GM21390 (cell line): ENCODE data around the gene STARD6.
"Not testable (repeated sequence)": the region's sequence is repeated elsewhere in the genome, so short reads cannot be mapped to it uniquely, and the experiment has no call there.

Experiments
- ATAC-seq: cut with Tn5 transposase; IDR thresholded peaks from one replicate; pipeline ENCODE4 v1.9.1; 2021; ENCODE audit not compliant: unreplicated experiment

Gene STARD6

GRCh38 chr18:54357660-54358494, at the start of gene STARD6, which contains the start of gene C18orf54:
TSS of gene STARD6 (minus strand) at chr18:54357858. CDS start at chr18:54354573, 3,285 bp downstream.
TSS of gene C18orf54 (plus strand) at chr18:54357906. CDS start at chr18:54360573, 2,667 bp downstream.
- peak; percentile 93 for ATAC-seq

- ATAC-seq = no peak
Observed at GRCh38 chr18:54405290-54405689, 47.6 kb upstream of the STARD6 start.

GRCh38 chr18:54396760-54397159, 39.1 kb upstream of the STARD6 start:
- ATAC-seq = no peak

DNA sequence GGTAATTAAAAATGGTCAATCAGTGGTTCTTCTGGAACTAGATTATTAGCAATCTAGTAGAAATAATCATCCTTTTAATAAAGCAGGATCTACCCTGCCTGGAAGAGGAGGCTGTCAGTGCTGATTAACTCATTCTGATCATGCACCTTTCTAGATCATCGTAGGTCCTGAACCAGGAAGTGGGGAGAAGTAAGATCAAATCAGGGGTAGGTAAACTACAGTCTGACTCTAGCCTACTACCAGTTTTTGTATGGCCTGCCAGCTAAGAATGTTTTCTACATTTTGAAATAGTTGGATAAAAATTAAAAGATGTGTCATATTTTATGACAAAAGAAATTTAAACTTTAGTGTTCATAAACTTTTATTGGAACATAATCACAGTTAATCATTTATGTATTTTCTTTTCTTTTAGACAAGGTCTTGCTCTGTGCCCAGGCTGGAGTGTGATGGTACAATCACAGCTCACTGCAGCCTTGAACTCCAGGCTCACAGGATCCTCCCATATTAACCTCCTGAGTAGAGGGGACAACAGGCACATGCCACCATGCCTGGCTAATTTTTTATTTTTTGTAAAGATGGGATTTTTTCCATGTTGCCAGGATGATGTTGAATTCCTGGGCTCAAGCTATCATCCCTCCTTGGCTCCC, 36.1 kb upstream of the STARD6 start:
- no peak for ATAC-seq

- peak; percentile 56 for ATAC-seq
Observed at GRCh38 chr18:54392543-54393023, 34.9 kb upstream of the STARD6 start.

- no peak for ATAC-seq
Observed at GRCh38 chr18:54390838-54391237, 33.2 kb upstream of the STARD6 start.

GRCh38 chr18:54389143-54389505, 31.5 kb upstream of the STARD6 start:
- no peak for ATAC-seq

DNA sequence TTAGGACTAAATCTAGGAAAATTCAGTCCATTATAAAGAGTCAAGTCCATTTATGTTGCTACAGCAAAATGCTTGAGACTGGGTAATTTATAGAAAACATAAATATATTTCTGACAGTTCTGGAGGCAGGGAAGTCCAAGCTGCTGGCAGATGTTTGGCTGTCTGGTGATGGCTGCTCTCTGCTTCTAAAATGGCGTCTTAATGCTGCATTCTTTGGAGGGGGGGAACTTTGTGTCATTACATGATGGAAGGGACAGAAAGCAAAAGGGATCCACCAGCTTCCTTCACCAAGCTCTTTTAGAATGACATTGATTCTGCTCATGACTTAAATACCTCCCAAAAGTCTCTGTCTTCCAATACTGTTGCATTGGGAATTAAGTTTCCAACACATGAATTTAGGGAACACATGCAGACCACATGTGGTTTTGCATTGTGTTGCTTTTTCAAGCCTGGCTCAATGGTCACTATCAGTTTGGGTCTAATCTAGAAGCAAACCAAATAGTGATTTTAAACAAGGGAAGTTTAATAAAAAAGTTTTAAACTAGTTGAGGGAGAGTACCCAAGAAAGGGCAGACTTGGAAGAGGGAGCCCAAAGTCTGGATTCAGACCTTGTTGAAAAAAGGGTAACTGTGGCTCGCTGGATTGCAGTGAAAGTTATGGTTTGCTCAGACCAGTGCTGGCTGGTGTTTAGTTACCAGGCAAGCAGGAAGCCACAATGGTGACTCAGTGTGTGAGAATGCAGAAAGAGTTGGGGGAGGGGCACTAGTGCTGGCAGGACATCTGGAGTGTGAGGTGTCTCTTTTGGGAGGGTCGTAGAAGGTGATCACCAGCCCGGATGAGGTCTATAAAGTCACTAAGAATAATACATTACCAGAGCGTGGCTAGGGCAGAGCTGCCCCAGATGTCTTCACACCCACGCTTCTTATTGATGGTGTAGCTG, 30.8 kb upstream of the STARD6 start:
- ATAC-seq = peak; percentile 90

GRCh38 chr18:54387631-54388030, 30.0 kb upstream of the STARD6 start:
- ATAC-seq = no peak

GRCh38 chr18:54386800-54387495, 29.3 kb upstream of the STARD6 start:
- ATAC-seq = not testable (repeated sequence)

- no peak for ATAC-seq
Observed at GRCh38 chr18:54386043-54386442, 28.4 kb upstream of the STARD6 start.

GRCh38 chr18:54382733-54383252, 25.1 kb upstream of the STARD6 start:
- ATAC-seq = no peak

DNA sequence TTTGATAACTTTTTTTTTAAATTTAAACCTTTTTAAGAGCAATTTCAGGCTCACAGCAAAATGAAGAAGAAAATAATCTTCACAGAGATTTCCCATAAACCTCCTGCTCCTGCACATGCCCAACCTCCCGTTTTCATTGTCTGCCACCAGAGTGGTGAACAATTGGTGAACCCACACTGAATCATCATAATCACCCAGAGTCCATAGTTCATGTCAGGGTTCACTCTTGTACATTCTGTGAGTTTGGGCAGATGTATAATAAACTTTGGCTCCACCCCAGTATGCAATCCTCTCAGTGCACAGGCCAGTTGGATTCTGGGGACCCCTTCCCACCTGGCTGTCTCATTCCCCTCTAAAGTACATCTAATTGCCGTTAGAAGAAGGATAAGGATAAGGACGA, 24.4 kb upstream of the STARD6 start:
- no peak for ATAC-seq

DNA sequence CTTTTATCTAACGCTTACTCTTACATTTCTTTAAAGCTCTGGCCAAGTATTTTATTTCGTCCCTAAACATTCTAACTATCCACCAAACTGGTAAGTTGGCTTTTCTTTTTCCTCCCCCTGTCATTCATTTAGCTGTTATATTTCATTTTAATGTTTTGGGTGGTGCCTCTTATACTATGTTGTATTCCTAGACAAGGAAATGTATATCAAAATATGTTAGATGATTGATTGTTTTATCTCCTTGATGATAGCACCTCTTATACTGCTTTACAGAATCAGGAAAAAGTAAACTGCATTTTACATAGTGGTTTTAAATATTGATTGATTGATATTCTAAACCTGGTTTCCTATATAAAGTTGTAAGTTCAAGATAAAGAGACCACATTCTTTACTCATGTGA, 24.0 kb upstream of the STARD6 start:
- ATAC-seq = no peak

- no peak for ATAC-seq
Observed at GRCh38 chr18:54378057-54378456, 20.4 kb upstream of the STARD6 start.

GRCh38 chr18:54360406-54360805, 2.7 kb upstream of the STARD6 start:
- ATAC-seq = no peak

DNA sequence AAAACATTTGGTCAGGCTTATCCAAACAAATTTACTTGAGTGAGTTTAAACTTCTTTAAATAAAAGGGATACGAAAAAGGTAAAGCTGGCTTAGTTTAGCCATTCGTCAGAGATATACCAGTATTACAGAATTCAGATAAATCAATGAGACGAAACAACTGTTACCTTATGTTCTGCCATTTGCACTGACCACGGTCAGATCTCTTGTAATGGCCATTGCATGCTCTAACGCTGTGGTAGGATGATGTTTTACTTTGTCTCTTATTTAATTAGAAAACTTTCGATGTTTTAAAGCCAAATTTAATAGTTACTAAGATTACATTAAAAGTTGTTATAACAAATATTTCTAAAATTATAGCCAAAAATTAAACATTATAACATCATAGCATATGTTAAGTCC, 1.6 kb upstream of the STARD6 start:
- ATAC-seq = no peak

- ATAC-seq = peak; percentile 17
Observed at GRCh38 chr18:54358495-54359040, 910 bp upstream of the STARD6 start.

- peak; percentile 39 for ATAC-seq
Observed at GRCh38 chr18:54357082-54357659, 487 bp downstream of the STARD6 start.

DNA sequence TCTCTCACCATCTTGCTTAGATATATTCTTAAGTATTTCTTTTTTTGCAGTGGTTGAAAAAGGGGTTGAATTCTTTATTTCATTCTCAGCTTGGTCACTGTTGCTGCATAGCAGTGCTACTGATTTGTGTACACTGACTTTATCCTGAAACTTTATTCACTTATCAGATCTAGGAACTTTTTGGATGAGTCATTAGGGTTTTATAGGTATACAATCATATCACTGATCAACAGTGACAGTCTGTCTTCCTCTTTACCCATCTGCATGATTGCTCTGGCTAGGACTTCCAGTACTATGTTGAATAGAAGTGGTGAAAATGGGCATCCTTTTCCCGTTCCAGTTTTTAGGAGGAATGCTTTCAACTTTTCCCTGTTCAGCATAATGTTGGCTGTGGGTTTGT, 6.5 kb downstream of the STARD6 start:
- ATAC-seq = no peak
